Activated naive CD4-positive, alpha-beta T cell treated with anti-CD3 and anti-CD28 coated beads, Interleukin-2, amount 50 U/mL, for 72 hours (primary cell): ENCODE measurements around the gene INHBB. TPM values are rescaled to one million over a fixed set of nuclear protein-coding genes. Genes with fewer than 3 reads are reported as not detected.

ENCODE experiments used
- ATAC-seq, 2 donors: fragments of 150-1000 bp; cut with Tn5 transposase; 2 replicates each; pipeline ENCODE4 v1.10.0; 2021; ENCODE audit warnings: mild to moderate bottlenecking in 2 of 2, moderate library complexity in 2 of 2
- DNase-seq, 2 donors: peaks; one replicate each; pipeline ENCODE4 v3.0.0; 2021 to 2022; ENCODE audit warnings: low spot score in 2 of 2
- H3K27ac Mint-ChIP-seq, 2 donors: one replicate each; pipeline ENCODE4 v1.8.0; 2022; ENCODE audit warnings: mild to moderate bottlenecking in 2 of 2, mixed read lengths in 2 of 2
- H3K36me3 Mint-ChIP-seq, 2 donors: one replicate each; pipeline ENCODE4 v1.8.0; 2022; ENCODE audit warnings: mixed read lengths in 2 of 2
- H3K9me3 Mint-ChIP-seq, 2 donors: one replicate each; pipeline ENCODE4 v1.8.0; 2022; ENCODE audit warnings: mixed read lengths in 2 of 2
- total RNA-seq, 2 donors: library from RNA; stranded (reverse); gene quantifications; one replicate each; pipeline ENCODE4 v1.2.3, GENCODE V29; 2022

INHBB gene
- total RNA-seq, 2 donors from 2014 or later = not detected

- H3K27ac Mint-ChIP-seq = no peak overlapping the region
- no peaks in the 10 kb centered on the region for H3K36me3 Mint-ChIP-seq
- ATAC-seq (no peak), DNase-seq (no peak)
- no peaks in the 10 kb centered on the region for H3K9me3 Mint-ChIP-seq
Observed at GRCh38 chr2:120392923-120393322, 47.0 kb downstream of the INHBB start.

- H3K9me3 Mint-ChIP-seq = no peaks in the 10 kb centered on the region
- H3K27ac Mint-ChIP-seq = no peak overlapping the region
- DNase-seq (no peak), ATAC-seq (no peak)
- no peaks in the 10 kb centered on the region for H3K36me3 Mint-ChIP-seq
Observed at GRCh38 chr2:120393456-120393855, 47.5 kb downstream of the INHBB start.

- ATAC-seq (no peak), DNase-seq (no peak)
- Mint-ChIP-seq H3K36me3 (no peaks in the 10 kb centered on the region), H3K27ac (no peak overlapping the region), H3K9me3 (no peaks in the 10 kb centered on the region)
Observed at GRCh38 chr2:120394764-120395163, 48.8 kb downstream of the INHBB start.

DNA sequence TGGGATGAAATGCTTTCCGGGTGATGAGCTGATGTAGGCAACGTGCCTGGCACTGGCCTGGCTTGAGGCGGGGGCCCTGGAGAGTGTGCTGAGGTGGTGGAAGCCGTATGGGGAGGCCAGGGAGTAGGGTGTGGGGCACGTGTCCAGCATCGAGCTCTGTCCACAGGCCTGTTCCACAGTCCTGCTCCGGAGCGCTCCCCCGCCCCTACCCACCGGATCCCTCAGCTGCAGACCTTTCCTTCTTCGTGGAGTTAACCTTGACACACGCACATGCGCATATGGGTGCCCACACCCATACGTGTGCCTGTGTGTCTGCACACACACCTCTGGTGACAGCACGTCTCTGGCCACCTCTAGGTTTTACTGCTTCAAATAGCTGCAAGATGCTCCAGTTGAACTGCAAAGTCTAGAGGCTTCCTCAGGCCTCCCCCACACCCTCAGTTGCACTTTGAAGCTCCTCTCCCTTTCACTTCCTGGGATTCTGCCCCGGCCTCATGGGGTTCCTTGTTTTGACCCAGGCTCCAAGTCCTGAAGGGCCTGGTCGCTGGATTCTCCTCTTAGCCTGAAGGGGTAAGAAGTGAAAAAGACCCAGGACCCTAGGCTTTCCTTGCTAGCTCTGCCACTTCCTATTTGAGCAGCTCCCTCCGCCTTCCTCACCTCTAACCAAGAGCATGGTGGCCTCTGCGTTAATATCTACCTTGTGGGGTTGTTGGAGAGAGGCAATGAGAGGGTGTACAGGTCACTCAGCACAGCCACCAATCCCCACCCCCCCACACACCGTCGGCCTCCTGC, 49.5 kb downstream of the INHBB start:
- Mint-ChIP-seq H3K9me3 (no peaks in the 10 kb centered on the region), H3K36me3 (no peaks in the 10 kb centered on the region), H3K27ac (no peak overlapping the region)
- ATAC-seq (no peak), DNase-seq (no peak)

DNA sequence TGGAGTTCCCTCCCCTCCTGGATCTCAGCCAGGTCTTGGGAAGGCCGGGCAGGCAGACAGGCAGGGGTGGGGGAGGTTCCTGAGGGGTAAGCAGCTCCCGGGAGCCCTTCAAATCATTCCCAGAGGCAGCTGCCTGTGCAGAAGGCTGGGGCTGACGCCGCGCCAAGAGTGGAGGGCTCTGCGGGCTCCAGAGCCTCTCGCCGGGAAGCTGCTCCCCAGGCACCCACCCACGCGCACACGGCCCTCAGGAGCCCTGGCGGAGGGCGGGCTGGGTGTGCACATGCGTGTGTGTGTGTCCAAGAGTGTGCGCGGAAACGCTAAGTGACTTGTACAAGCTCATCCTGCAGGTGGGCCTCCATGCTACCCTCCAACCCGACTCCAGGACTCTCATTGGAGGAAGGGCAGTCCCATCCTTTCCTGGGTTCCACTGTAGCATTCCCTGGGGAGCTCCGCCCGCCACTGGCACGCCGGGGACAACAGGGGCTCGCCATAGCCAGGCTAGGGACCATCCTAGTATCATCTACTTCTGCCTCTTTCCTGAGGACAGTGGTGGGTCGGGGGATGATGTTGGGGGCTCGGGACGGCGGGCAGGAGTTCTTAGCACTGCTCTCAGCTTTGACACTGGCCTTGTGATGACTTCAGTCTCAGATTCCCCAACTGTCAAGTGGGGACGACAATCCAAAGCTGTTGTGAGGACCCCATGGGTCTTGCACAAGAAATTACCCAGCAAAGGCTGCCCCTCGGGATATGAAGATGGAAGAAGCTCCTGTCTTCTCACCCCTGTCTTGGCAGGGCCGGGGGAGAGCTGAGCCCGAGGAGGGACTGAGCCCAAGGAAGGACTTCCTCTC, 50.3 kb downstream of the INHBB start:
- no peaks in the 10 kb centered on the region for H3K9me3 Mint-ChIP-seq
- H3K36me3 Mint-ChIP-seq = no peaks in the 10 kb centered on the region
- DNase-seq (no peak), ATAC-seq (no peak)
- H3K27ac Mint-ChIP-seq = no peak overlapping the region

GRCh38 chr2:120396861-120397811, 51.2 kb downstream of the INHBB start:
- Mint-ChIP-seq H3K27ac (no peak overlapping the region), H3K9me3 (no peaks in the 10 kb centered on the region), H3K36me3 (no peaks in the 10 kb centered on the region)
- ATAC-seq (no peak), DNase-seq (no peak)

DNA sequence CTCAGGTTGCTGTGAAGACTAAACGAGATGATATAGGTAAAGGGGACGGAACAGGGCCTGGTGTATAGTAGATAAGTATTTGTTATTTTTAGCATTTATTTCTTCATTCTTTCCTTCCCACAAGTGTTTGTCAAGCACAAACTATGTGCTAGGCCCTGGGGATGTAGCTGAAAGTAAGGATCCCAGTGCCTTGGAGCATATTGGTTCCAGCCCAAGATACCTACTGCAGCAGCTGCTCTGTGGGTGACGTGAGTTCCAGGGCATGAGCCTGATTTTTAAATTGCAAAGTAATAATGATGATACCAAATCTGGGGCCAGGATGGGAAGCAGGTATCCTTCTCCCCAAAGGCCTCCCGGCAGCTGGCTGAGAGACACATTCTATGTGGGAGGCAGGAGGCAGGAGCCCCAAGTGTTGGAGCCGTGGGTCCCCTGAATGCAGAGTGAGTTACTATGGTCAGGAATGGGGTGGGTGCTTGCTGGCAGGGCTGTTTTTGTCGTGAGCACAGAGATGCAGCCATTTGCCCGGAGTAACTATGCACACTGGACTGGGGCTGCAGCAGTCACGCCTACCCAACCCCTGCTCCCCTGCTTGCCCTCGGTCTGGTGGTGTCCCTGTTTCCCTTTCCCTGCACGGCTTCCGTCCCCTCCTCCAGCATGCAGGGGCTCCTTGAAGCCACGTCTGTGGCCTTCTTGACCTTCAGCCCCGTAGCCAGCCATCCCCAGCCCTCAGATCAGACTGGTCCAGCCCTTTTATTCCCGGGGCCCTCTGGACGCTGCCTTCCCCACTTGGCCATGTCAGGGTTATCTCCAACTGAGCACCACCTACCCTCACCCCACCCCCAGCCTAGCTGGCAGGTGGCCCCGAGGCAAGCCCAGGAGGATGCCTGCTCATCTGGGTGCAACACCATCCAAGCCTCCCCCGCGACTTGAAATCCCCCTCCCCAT, 52.4 kb downstream of the INHBB start:
- H3K27ac Mint-ChIP-seq = no peak overlapping the region
- DNase-seq = peak in 1 of 2 donors; percentile 34

DNA sequence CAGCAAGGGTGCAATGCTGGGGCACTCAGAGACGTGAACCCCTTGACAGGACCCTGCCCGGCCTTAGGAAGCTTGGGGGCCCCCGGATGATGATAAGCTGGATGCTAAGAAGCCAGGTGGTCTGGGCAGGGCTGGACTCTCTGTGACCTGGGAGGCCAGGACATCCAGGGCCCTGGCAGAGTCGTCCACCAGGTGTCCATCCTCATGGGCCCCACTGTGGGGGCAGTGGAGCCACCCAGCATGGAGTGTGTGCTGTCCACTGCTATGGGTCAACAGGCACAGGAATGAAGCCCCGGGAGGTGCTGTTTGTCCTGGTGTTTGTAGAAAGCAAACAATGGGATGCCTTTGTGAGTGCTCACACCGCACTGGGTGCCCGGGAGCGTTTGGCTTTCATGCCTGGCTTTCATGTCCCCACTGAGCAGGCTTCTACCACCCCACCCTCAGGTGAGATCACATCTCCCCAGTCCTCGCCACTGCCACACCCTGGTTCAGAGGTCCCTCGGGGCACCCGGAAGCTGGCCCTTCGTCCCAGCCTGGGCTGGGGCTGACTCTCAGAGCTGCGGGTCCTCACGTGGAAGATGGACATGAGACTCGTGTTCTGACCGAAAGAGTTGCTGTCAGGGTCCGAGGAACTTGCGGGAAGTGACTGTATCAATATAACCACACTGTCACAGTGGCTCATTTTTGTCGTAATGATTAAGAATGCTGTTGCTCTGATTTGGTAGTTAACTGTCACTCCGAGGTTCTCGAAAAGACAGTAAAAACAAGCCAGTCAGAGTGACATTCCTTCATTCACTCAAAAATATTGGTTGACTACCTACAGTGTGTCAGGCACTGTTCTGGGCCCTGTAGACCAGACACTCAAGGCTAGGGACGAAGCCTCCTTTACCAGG, 53.3 kb downstream of the INHBB start:
- no peak for ATAC-seq

More for the DNA sequence above, 52.4 kb downstream of the INHBB start:
- no peaks in the 10 kb centered on the region for H3K9me3 Mint-ChIP-seq
- no peak for ATAC-seq
- H3K36me3 Mint-ChIP-seq = no peaks in the 10 kb centered on the region

DNA sequence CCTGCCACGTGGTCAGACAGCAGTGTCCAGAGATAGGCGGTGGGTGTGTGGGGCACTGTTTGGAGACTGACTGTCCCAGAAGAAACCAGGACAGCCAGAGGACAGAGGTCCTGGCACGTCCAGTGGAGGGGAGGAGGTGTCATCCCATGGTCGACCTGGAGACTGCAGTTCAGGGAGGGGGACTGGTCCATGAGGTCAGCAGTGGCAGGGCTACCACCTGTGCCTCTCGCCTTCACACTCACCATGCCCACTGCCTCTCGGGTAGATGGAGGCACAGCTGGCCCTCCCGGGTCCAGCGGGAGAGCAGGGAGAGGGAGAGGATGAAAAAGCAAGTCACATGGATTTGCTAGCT, 53.9 kb downstream of the INHBB start:
- Mint-ChIP-seq H3K9me3 (no peaks in the 10 kb centered on the region), H3K27ac (no peak overlapping the region), H3K36me3 (no peaks in the 10 kb centered on the region)
- ATAC-seq = no peak
- DNase-seq = no peak

More for the DNA sequence above, 53.3 kb downstream of the INHBB start:
- Mint-ChIP-seq H3K36me3 (no peaks in the 10 kb centered on the region), H3K9me3 (no peaks in the 10 kb centered on the region), H3K27ac (no peak overlapping the region)
- no peak for DNase-seq

GRCh38 chr2:120400551-120400950, 54.6 kb downstream of the INHBB start:
- no peaks in the 10 kb centered on the region for H3K36me3 Mint-ChIP-seq
- no peak for DNase-seq
- ATAC-seq = no peak
- H3K9me3 Mint-ChIP-seq = no peaks in the 10 kb centered on the region
- no peak overlapping the region for H3K27ac Mint-ChIP-seq

Other genes with a start within 250 kb of the INHBB start
- gene TMEM185B, start 122.7 kb upstream of the INHBB start, total RNA-seq = 10 to 100 TPM; 11.9 to 22.5 TPM
- gene RALB, start 93.3 kb upstream of the INHBB start, total RNA-seq = 10 to 100 TPM; 25.9 to 66.7 TPM